ENCODE results near the gene AUH.

The AUH gene

DNA sequence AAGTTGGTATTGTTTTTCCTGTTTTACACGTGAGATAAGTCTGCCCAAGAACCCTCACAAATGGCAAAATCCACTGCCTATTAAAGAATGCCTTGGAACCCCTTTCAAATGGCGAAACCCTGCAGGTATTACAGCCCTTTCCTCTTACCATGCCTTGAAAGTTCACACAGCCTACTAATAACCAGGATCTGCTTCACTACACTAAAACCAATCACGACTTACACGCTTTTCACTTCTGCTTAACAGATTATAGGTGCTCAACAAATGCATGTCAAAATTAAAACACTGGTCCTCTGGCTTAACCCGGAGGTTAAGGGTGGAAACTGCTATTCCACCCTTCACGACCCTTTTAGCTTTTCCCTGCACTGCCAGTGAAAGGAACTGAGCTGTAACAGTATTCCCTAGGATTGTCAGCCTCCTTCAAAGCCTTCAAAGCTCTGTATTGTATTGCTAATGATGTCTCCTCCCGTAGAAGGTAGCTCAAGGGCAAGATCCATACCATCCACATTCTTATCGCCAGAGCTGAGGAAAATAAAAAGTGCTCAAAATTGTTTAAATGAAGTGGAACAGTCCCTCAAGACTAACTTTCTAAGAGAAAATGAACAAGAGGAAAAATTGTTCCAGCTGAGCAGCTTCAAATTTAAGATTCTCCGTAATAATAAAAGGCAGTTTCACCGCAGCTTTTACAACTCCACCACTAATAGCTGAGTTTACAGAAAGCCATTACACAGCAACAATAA, 997 bp downstream of the AUH start:
- Histone ChIP-seq H3K4me3 (replicated peaks; ENCODE audit: insufficient read depth, low read length) (peak overlapping the region; percentile 99), H3K27me3 (ENCODE audit: insufficient read depth, poor library complexity, severe bottlenecking) (no peaks in the 10 kb centered on the region), H3K27ac (replicated peaks) (peak overlapping the region; percentile 83)
- TF ChIP-seq SPI1 (IDR thresholded peaks at IDR 0.05; ENCODE audit: borderline replicate concordance, low read depth) = peak; percentile 1; the same call in 1 of the 2 replicates
- TF ChIP-seq POLR2AphosphoS5 (IDR thresholded peaks at IDR 0.05; ENCODE audit: low read depth) = no peak
- DNase-seq (ENCODE audit: low read depth in 1 of 2, low spot score in 1 of 2) = no peak

DNA sequence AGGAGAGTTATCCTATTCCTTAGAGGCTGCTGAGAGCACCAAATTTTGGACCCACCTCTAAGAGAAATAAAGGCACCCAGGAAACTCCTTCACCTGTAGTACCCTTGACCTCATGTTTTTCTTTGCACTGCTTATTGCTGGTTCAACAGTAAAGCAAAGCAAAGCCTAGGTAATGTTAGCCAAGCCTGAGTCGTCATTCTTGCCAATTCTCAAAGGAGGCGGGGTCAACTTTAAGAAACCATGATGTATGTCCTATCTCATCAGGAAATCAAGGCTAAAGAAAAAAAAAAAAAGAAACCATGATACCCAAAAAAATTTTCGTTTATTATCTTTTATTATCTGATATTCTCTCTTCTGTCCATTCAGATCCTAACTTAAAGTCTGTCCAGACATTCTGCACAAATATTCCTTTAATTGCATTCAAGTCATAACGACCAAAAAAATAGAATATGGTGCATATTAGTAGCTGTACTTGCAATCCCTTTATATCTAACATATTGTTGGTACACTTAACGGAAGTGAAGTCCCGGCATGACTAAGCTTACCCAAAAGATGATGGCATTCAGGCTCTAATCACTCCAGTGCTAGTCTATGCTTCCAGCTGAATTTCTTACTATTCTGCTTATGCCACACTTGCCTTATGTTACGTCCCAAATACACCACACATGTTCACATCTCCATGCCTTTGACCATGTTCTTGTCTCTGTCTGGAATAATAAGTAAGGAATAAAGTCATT, 1.8 kb downstream of the AUH start:
- DNase-seq (ENCODE audit: low read depth in 1 of 2, low spot score in 1 of 2) = no peak
- Histone ChIP-seq H3K27me3 (ENCODE audit: insufficient read depth, poor library complexity, severe bottlenecking) (no peaks in the 10 kb centered on the region), H3K4me3 (replicated peaks; ENCODE audit: insufficient read depth, low read length) (peak overlapping the region; percentile 9; the same call in 1 of the 2 replicates), H3K27ac (replicated peaks) (no peak overlapping the region)
- TF ChIP-seq POLR2AphosphoS5 (IDR thresholded peaks at IDR 0.05; ENCODE audit: low read depth) (no peak), SPI1 (IDR thresholded peaks at IDR 0.05; ENCODE audit: borderline replicate concordance, low read depth) (no peak), GABPA (IDR thresholded peaks at IDR 0.05; ENCODE audit: low read depth) (no peak)
- TF ChIP-seq, protein P1, sequence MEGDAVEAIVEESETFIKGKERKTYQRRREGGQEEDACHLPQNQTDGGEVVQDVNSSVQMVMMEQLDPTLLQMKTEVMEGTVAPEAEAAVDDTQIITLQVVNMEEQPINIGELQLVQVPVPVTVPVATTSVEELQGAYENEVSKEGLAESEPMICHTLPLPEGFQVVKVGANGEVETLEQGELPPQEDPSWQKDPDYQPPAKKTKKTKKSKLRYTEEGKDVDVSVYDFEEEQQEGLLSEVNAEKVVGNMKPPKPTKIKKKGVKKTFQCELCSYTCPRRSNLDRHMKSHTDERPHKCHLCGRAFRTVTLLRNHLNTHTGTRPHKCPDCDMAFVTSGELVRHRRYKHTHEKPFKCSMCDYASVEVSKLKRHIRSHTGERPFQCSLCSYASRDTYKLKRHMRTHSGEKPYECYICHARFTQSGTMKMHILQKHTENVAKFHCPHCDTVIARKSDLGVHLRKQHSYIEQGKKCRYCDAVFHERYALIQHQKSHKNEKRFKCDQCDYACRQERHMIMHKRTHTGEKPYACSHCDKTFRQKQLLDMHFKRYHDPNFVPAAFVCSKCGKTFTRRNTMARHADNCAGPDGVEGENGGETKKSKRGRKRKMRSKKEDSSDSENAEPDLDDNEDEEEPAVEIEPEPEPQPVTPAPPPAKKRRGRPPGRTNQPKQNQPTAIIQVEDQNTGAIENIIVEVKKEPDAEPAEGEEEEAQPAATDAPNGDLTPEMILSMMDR (IDR thresholded peaks at IDR 0.05; ENCODE audit: insufficient read depth, low read length) = no peak
- TF ChIP-seq, protein P2, sequence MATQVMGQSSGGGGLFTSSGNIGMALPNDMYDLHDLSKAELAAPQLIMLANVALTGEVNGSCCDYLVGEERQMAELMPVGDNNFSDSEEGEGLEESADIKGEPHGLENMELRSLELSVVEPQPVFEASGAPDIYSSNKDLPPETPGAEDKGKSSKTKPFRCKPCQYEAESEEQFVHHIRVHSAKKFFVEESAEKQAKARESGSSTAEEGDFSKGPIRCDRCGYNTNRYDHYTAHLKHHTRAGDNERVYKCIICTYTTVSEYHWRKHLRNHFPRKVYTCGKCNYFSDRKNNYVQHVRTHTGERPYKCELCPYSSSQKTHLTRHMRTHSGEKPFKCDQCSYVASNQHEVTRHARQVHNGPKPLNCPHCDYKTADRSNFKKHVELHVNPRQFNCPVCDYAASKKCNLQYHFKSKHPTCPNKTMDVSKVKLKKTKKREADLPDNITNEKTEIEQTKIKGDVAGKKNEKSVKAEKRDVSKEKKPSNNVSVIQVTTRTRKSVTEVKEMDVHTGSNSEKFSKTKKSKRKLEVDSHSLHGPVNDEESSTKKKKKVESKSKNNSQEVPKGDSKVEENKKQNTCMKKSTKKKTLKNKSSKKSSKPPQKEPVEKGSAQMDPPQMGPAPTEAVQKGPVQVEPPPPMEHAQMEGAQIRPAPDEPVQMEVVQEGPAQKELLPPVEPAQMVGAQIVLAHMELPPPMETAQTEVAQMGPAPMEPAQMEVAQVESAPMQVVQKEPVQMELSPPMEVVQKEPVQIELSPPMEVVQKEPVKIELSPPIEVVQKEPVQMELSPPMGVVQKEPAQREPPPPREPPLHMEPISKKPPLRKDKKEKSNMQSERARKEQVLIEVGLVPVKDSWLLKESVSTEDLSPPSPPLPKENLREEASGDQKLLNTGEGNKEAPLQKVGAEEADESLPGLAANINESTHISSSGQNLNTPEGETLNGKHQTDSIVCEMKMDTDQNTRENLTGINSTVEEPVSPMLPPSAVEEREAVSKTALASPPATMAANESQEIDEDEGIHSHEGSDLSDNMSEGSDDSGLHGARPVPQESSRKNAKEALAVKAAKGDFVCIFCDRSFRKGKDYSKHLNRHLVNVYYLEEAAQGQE (IDR thresholded peaks at IDR 0.05; ENCODE audit: insufficient replicate concordance, low read depth) = no peak

DNA sequence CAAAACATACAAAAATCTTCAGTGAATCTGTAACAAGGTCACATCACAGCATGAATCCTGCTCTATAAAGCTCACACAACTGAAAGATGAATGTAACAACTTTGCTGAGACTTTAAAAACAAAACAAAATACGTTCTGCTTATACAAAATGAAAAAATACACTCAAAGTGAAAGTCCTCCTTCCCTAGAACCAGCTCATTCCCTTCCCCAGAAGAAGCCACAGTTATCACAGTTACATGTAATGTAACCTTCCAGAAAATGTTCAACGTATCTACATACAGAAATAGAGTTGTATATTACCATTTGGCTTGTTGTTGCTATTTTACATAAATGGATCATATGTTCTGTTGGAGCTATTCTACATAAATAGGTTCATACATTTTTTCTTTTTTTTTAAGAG, 2.6 kb downstream of the AUH start:
- TF ChIP-seq SPI1 (IDR thresholded peaks at IDR 0.05; ENCODE audit: borderline replicate concordance, low read depth) = no peak
- TF ChIP-seq GABPA (IDR thresholded peaks at IDR 0.05; ENCODE audit: low read depth) = no peak
- no peak overlapping the region for H3K27ac ChIP-seq (replicated peaks)
- H3K27me3 ChIP-seq (ENCODE audit: insufficient read depth, poor library complexity, severe bottlenecking) = no peaks in the 10 kb centered on the region
- DNase-seq (ENCODE audit: low read depth in 1 of 2, low spot score in 1 of 2) = no peak
- no peak overlapping the region for H3K4me3 ChIP-seq (replicated peaks; ENCODE audit: insufficient read depth, low read length)

DNA sequence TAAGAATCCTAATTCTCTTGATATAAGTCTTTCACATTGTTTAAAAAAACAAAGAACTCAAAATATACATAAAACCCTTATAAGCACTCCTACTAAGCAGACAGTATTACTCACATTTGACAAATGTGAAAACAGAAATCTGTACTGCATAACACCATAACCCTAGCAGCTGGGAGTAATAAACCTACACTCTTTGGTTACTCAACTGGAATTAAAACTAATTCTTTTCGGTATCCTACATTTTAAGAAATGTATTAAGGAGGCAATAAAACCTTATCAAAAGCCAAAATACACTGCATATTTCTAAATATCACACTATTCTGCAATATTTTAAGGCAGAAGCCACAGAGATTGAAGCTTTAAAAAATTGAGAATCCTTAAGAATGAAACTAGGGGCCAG, 6.8 kb downstream of the AUH start:
- H3K27ac ChIP-seq (replicated peaks) = no peak overlapping the region
- DNase-seq (ENCODE audit: low read depth in 1 of 2, low spot score in 1 of 2) = no peak
- no peak for TF ChIP-seq POLR2AphosphoS5 (IDR thresholded peaks at IDR 0.05; ENCODE audit: low read depth)
- TF ChIP-seq, protein P1 (IDR thresholded peaks at IDR 0.05; ENCODE audit: insufficient read depth, low read length) = no peak
- TF ChIP-seq GABPA (IDR thresholded peaks at IDR 0.05; ENCODE audit: low read depth) = no peak
- no peak for TF ChIP-seq SPI1 (IDR thresholded peaks at IDR 0.05; ENCODE audit: borderline replicate concordance, low read depth)
- TF ChIP-seq, protein P2 (IDR thresholded peaks at IDR 0.05; ENCODE audit: insufficient replicate concordance, low read depth) = no peak
- H3K27me3 ChIP-seq (ENCODE audit: insufficient read depth, poor library complexity, severe bottlenecking) = no peaks in the 10 kb centered on the region
- no peak overlapping the region for H3K4me3 ChIP-seq (replicated peaks; ENCODE audit: insufficient read depth, low read length)
